ENCODE results near the gene ZNF329.

Gene ZNF329

GRCh38 chr19:58129284-58129683 lies 21.3 kb downstream of the ZNF329 start:
- intact Hi-C loops (cut with DNase I): no loop called here
- DNase-seq: no peak

- DNase-seq: no peak
- intact Hi-C loops (cut with DNase I): no loop called here
Observed at GRCh38 chr19:58128041-58128685, 22.4 kb downstream of the ZNF329 start.

- intact Hi-C loops (cut with DNase I): no loop called here
- no peak for DNase-seq
Observed at GRCh38 chr19:58123354-58123753, 27.2 kb downstream of the ZNF329 start.

DNA sequence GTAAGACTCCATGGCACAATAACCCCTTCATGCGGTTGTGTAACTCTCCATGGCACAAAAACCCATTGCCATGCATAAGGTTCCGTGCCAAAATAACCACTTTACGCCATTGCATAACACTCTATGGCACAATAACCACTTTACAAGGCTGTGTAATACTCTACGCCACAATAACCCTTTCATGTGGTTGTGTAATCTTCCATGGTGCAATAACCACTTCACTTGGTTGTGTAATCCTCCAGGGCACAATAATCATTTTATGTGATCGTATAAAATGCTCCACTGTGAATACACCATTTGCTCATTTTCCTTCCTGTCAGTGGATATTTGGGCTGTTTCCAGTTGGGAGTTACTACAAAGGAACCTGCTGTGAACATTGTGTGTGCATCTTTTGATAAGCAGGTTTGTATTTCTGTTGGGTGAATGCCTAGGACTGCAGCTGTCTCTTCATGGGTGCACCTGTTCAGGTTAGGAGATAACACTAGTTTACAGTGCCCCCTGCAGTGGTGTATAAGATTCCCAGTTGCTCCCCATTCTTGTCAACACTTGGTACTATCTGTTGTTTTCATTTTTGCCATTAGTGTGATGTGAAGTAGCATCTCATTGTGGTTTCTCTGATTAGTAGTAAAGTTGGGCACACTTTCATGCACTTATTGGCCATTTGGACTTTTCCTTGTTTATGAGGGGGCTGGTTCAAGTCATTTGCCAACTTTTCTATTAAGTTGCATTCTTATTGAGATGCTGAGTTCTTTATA lies 31.4 kb downstream of the ZNF329 start:
- intact Hi-C loops (cut with DNase I): no loop called here
- no peak for DNase-seq

- intact Hi-C loops (cut with DNase I): no loop called here
- peak in 4 of 42 donors; percentile 4 to 42 (median 12) for DNase-seq
Observed at GRCh38 chr19:58117841-58118575, 32.6 kb downstream of the ZNF329 start.

- intact Hi-C loops (cut with DNase I): no loop called here
- no peak for DNase-seq
Observed at GRCh38 chr19:58108546-58108817, 42.1 kb downstream of the ZNF329 start.

DNA sequence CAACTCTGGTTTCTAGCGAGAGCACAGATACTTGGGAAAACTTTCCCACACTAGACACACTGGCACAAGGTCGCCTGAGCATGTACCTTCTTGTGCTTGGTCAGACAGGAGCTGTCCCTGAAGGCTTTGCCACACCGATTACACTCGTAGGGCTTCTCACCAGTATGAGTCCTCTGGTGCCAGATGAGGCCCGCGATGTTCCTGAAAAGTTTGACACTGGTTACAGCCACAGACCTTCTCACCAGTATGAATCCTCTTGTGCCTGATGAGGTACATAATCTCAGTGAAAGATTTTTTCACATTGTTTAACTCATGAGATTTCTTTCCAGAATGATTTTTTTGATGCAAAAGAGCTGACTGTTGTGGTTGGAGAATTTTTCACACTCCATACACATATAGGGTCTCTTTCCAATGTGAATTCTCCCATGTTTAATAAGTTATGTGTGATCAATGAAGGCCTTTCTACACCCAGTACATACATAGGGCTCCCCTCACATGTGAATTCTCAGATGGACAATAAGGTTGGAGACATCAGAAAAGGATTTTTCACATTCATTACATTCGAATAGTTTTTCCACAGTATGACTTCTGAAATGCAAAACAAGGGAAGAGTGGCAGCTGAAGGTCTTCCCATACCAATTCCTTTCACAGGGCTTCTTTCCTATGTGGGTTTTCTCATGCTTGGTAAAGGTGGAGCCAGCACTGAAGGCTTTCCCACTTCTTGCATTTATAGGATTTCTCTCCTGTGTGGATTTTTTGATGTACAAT lies 42.6 kb downstream of the ZNF329 start:
- intact Hi-C loops (cut with DNase I): no loop called here
- no peak for DNase-seq

DNA sequence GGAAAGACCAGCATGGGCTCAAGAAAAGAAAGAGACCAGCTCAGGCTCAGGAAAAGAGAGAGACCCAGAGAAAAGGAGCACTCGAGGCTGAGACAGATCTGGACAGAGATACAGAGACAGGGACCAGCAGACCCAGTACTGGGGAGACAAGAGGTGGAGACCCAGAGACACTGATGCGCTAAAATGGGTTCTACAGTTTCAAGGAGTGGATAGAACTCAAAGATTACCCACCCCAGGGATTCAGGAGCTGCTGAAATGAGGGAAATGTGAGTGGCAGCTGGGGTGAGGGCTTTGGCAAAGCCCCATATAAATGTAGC lies 51.9 kb downstream of the ZNF329 start:
- intact Hi-C loops (cut with DNase I): loop anchor here (10.0 kb wide), 1 partner anchor 56 kb away; the partner anchor contains the start of gene ZNF329
- DNase-seq: no peak

- intact Hi-C loops (cut with DNase I): loop anchor here (10.0 kb wide), 1 partner anchor 57 kb away; the partner anchor contains the start of gene ZNF329
- peak; percentile 97 to 100 (median 99) for DNase-seq
Observed at GRCh38 chr19:58097781-58098681, 52.6 kb downstream of the ZNF329 start, which contains the start of gene ZSCAN18. Gene ZSCAN18, minus strand, starts transcription at chr19:58098231. Its CDS starts 7,964 bp downstream, at chr19:58090267.

GRCh38 chr19:58097349-58097748 lies 53.2 kb downstream of the ZNF329 start:
- DNase-seq: no peak
- intact Hi-C loops (cut with DNase I): loop anchor here (10.0 kb wide), 1 partner anchor 57 kb away; the partner anchor contains the start of gene ZNF329

GRCh38 chr19:58096884-58097283 lies 53.7 kb downstream of the ZNF329 start:
- no peak for DNase-seq

DNA sequence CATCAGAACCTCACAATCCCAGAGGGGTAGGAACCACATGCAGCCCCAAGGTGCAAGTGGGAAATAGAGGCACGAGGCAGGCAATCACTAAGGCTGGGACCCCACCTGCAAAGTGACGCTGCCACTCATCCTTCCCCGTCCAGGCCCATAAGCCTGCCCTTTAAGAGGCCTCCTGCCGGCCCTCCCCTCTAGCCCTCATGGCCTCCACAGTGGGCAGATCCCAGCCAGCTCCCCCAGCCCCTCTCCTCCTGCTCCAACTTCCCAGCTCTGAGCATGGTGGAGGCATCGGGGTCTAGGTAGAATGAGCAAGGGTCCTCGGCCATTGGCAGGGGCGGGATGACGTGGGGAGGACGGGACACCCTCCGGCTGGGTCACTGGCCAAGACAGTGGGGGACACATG lies 55.3 kb downstream of the ZNF329 start:
- no peak for DNase-seq
- intact Hi-C loops (cut with DNase I): loop anchor here (10.0 kb wide), 1 partner anchor 59 kb away; the partner anchor contains the start of gene ZNF329

More at GRCh38 chr19:58096884-58097283, 53.7 kb downstream of the ZNF329 start:
- intact Hi-C loops (cut with DNase I): loop anchor here (10.0 kb wide), 1 partner anchor 58 kb away; the partner anchor contains the start of gene ZNF329

GRCh38 chr19:58093071-58093470 lies 57.5 kb downstream of the ZNF329 start:
- intact Hi-C loops (cut with DNase I): loop anchor here (10.0 kb wide), 1 partner anchor 62 kb away; the partner anchor contains the start of gene ZNF329
- no peak for DNase-seq

DNA sequence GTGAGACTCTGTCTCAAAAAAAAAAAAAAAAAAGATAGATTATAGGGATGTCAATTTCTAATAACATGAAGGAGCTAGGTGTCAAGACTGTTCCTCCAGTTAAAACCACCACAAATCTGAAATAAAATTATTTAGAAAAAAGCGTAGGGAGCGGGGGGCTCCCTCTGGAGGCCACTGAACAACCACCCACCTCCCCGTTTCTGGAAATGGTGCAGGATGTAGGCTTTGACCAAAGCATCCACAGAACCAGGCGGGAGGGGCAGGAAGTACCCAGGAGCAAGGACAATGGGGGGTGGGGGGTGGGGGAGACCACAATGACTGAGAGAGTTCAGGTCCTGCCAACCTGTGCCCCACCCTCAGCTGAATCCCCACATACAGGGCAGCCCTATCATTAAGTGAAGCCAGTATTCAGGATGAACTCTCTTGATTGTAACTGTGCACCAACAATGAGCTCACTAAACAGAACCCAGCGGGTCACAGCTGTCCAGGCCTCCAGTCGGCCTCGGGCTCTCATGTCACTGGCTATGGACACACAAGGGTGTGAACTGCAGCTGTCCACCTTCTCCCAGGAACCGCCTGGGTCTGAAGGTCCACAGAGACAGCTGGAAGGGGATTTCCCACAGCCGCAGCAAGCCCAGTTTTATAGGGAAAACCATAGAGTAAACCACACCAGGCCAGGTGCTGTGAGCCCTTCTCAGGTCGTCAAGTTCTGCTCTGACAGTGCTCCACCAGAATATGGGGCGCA lies 59.2 kb downstream of the ZNF329 start:
- intact Hi-C loops (cut with DNase I): loop anchor here (10.0 kb wide), 1 partner anchor 63 kb away; the partner anchor contains the start of gene ZNF329
- no peak for DNase-seq

DNA sequence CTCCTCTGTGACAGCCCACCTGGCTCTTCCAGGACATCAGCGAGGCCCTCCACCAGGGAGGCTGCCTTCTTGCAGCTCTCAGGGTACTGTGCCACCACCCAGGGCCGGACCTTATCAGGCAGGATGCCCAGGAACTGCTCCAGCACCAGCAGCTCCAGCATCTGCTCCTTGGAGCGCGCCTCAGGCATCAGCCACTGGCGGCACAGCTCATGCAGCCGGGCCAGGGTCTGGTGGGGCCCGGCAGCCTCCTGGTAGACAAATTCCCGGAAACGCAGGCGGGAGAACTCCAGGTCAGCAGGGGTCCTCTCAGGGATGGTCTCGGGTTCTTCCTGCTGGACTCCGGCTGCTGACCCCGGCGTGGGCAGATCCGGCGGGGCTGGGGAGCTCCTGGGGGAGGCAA lies 60.7 kb downstream of the ZNF329 start:
- intact Hi-C loops (cut with DNase I): loop anchor here (10.0 kb wide), 1 partner anchor 65 kb away; the partner anchor contains the start of gene ZNF329
- no peak for DNase-seq

- intact Hi-C loops (cut with DNase I): no loop called here
- no peak for DNase-seq
Observed at GRCh38 chr19:58088521-58089052, 62.0 kb downstream of the ZNF329 start.
